IMR-90 (cell line): ENCODE results near the gene SPDYE4. TPM values are rescaled to one million over a fixed set of nuclear protein-coding genes. Genes with fewer than 3 reads are reported as not detected.
A peak's percentile ranks its signal among the peaks of the same experiment; 100 is the strongest.

Experiments used
- ATAC-seq: fragments of 200-7000 bp; cut with Tn5 transposase; 2 replicates; pipeline ENCODE4 v1.9.1; 2020; ENCODE audit warnings: low read depth, mild to moderate bottlenecking, moderate library complexity
- BruUV-seq: library from RNA; stranded (reverse); fragments of 400-500 nt; replicated peaks from 2 replicates; lab custom pipeline; 2021; lab: Mats Ljungman, UMichigan
- CTCF ChIA-PET: fragments of 300-600 bp; formaldehyde crosslinking; extraction: SDS; loops from one replicate; lab custom pipeline; 2021; ENCODE audit warnings: antibody characterized with exemption; lab: Yijun Ruan, JAX
- POLR2A ChIA-PET: fragments of 300-600 bp; sonication (Branson Sonifier 250); formaldehyde crosslinking; loops from one replicate; lab custom pipeline; 2022; ENCODE audit warnings: antibody characterized with exemption; ENCODE audit not compliant: unreplicated experiment; lab: Charles Lee
- DNase-seq: peaks from one replicate; pipeline ENCODE4 v3.0.0; 2013
- H2AFZ ChIP-seq: replicated peaks from 2 replicates; pipeline ENCODE3; 2013; ENCODE audit warnings: low read length, mild to moderate bottlenecking; ENCODE audit not compliant: poor library complexity
- H2AK5ac ChIP-seq: 2 replicates; pipeline ENCODE4 v1.6.1; 2013; ENCODE audit warnings: low read depth, low read length, inconsistent platforms
- H2AK9ac ChIP-seq: replicated peaks from 2 replicates; pipeline ENCODE3; 2013; ENCODE audit warnings: mild to moderate bottlenecking, low read depth, low read length, moderate library complexity; ENCODE audit not compliant: poor library complexity
- H2BK120ac ChIP-seq: 2 replicates; pipeline ENCODE4 v1.6.1; 2013; ENCODE audit warnings: low read depth, low read length, inconsistent platforms
- H2BK15ac ChIP-seq: 3 replicates; pipeline ENCODE4 v1.6.1; 2013; ENCODE audit warnings: low read depth, low read length, inconsistent platforms
- H2BK20ac ChIP-seq: 2 replicates; pipeline ENCODE4 v1.6.1; 2013; ENCODE audit warnings: low read depth, mild to moderate bottlenecking, inconsistent platforms, low read length, moderate library complexity
- H2BK5ac ChIP-seq: 2 replicates; pipeline ENCODE4 v1.6.1; 2013; ENCODE audit warnings: mild to moderate bottlenecking, low read depth, low read length, inconsistent platforms; ENCODE audit not compliant: poor library complexity, severe bottlenecking
- H3K14ac ChIP-seq: replicated peaks from 2 replicates; pipeline ENCODE4 v1.6.1; 2013; ENCODE audit warnings: low read depth, low read length, inconsistent platforms
- H3K18ac ChIP-seq: 2 replicates; pipeline ENCODE4 v1.6.1; 2013; ENCODE audit warnings: low read depth, low read length, control low read depth
- H3K23ac ChIP-seq: 2 replicates; pipeline ENCODE4 v1.6.1; 2013; ENCODE audit warnings: low read depth, low read length, inconsistent platforms
- H3K27ac ChIP-seq: 2 replicates; pipeline ENCODE4 v1.5.1; 2013; ENCODE audit warnings: mild to moderate bottlenecking, control low read depth, low read length; ENCODE audit not compliant: insufficient read depth
- H3K27me3 ChIP-seq: 2 replicates; pipeline ENCODE4 v1.6.1; 2013; ENCODE audit warnings: low read length; ENCODE audit not compliant: control insufficient read depth, insufficient read depth
- H3K36me3 ChIP-seq: 2 replicates; pipeline ENCODE4 v1.6.1; 2013; ENCODE audit warnings: low read length, mixed read lengths; ENCODE audit not compliant: control insufficient read depth, insufficient read depth
- H3K4ac ChIP-seq: 2 replicates; pipeline ENCODE4 v1.6.1; 2013; ENCODE audit warnings: low read depth, low read length, inconsistent platforms
- H3K4me1 ChIP-seq: 2 replicates; pipeline ENCODE4 v1.6.1; 2013; ENCODE audit warnings: low read length, mixed read lengths; ENCODE audit not compliant: control insufficient read depth, insufficient read depth
- H3K4me2 ChIP-seq: 2 replicates; pipeline ENCODE4 v1.6.1; 2013; ENCODE audit warnings: low read depth, mild to moderate bottlenecking, control low read depth, low read length, moderate library complexity
- H3K4me3 ChIP-seq: 2 replicates; pipeline ENCODE4 v1.5.1; 2013; ENCODE audit warnings: low read depth, mild to moderate bottlenecking, control low read depth, low read length, moderate library complexity; ENCODE audit not compliant: insufficient read depth
- H3K56ac ChIP-seq: 2 replicates; pipeline ENCODE4 v1.6.1; 2013; ENCODE audit warnings: low read length, inconsistent platforms; ENCODE audit not compliant: insufficient read depth; ENCODE audit errors: extremely low read depth
- H3K79me1 ChIP-seq, 2 experiments: 2 replicates each; pipeline ENCODE4 v1.6.1; 2013; ENCODE audit warnings: low read length in 2 of 2, inconsistent platforms in 1 of 2, low read depth in 1 of 2
- H3K9ac ChIP-seq: 2 replicates; pipeline ENCODE4 v1.6.1; 2013; ENCODE audit warnings: low read depth, low read length, control low read depth
- H3K9me1 ChIP-seq: 2 replicates; pipeline ENCODE4 v1.6.1; 2013; ENCODE audit warnings: low read length, inconsistent platforms; ENCODE audit not compliant: insufficient read depth
- H3K9me3 ChIP-seq: 2 replicates; pipeline ENCODE4 v1.6.1; 2013; ENCODE audit warnings: low read length; ENCODE audit not compliant: control insufficient read depth, insufficient read depth
- H4K20me1 ChIP-seq: 2 replicates; pipeline ENCODE4 v1.6.1; 2013; ENCODE audit warnings: low read length, inconsistent platforms; ENCODE audit not compliant: insufficient read depth
- H4K5ac ChIP-seq: 2 replicates; pipeline ENCODE4 v1.6.1; 2013; ENCODE audit warnings: mild to moderate bottlenecking, low read depth, low read length, control low read depth
- H4K8ac ChIP-seq, 2 experiments: 2 replicates each; pipeline ENCODE4 v1.6.1; 2013; ENCODE audit warnings: low read depth in 2 of 2, low read length in 2 of 2, control low read depth in 1 of 2, inconsistent platforms in 1 of 2
- H4K91ac ChIP-seq: 2 replicates; pipeline ENCODE4 v1.6.1; 2013; ENCODE audit warnings: low read depth, low read length, inconsistent platforms; ENCODE audit not compliant: insufficient read depth
- BHLHE40 ChIP-seq: fragments of 150-350 bp; IDR thresholded peaks from 2 replicates; pipeline ENCODE4 v1.6.1; 2016; ENCODE audit warnings: mild to moderate bottlenecking, low read depth, low read length
- CEBPB ChIP-seq: IDR thresholded peaks from 2 replicates; pipeline ENCODE4 v1.6.1; 2012; ENCODE audit warnings: low read depth, low read length, improper control_type of control experiment
- CHD1 ChIP-seq: IDR thresholded peaks from 2 replicates; pipeline ENCODE4 v1.6.1; 2012; ENCODE audit warnings: low read depth, low read length, improper control_type of control experiment
- CTCF ChIP-seq: conservative IDR thresholded peaks from 2 replicates; pipeline ENCODE4 v1.5.1; 2012; ENCODE audit warnings: mild to moderate bottlenecking, low read depth, low read length, improper control_type of control experiment
- ELK1 ChIP-seq: fragments of 150-350 bp; IDR thresholded peaks from 2 replicates; pipeline ENCODE4 v1.6.1; 2016; ENCODE audit warnings: low read depth, mild to moderate bottlenecking, low read length, moderate library complexity, borderline replicate concordance
- MAFK ChIP-seq: IDR thresholded peaks from 2 replicates; pipeline ENCODE4 v1.6.1; 2012; ENCODE audit warnings: low read depth, low read length, improper control_type of control experiment
- MAZ ChIP-seq: IDR thresholded peaks from 2 replicates; pipeline ENCODE4 v1.6.1; 2012; ENCODE audit warnings: low read depth, mild to moderate bottlenecking, low read length, improper control_type of control experiment, moderate library complexity, borderline replicate concordance
- MXI1 ChIP-seq: IDR thresholded peaks from 2 replicates; pipeline ENCODE4 v1.6.1; 2012; ENCODE audit warnings: low read depth, mild to moderate bottlenecking, low read length, moderate library complexity, borderline replicate concordance
- NFE2L2 ChIP-seq: fragments of 150-350 bp; IDR thresholded peaks from 2 replicates; pipeline ENCODE4 v1.6.1; 2016; ENCODE audit warnings: low read depth, mild to moderate bottlenecking, low read length
- POLR2A ChIP-seq: IDR thresholded peaks from 2 replicates; pipeline ENCODE4 v1.6.1; 2012; ENCODE audit warnings: mild to moderate bottlenecking, low read depth, low read length
- RAD21 ChIP-seq: IDR thresholded peaks from 2 replicates; pipeline ENCODE4 v1.6.1; 2012; ENCODE audit warnings: low read length, improper control_type of control experiment
- RCOR1 ChIP-seq: IDR thresholded peaks from 2 replicates; pipeline ENCODE4 v1.6.1; 2012; ENCODE audit warnings: mild to moderate bottlenecking, low read length, improper control_type of control experiment; ENCODE audit not compliant: insufficient replicate concordance
- USF2 ChIP-seq: fragments of 150-350 bp; IDR thresholded peaks from 2 replicates; pipeline ENCODE4 v1.6.1; 2017; ENCODE audit warnings: mild to moderate bottlenecking, antibody characterized with exemption, low read length, low read depth
- WGBS, 2 experiments: methylation state at CpG; one replicate each; pipeline versions ENCODE4 v1.1.5 to v1.1.7; 2013; ENCODE audit warnings: missing lambda C conversion rate in 2 of 2; ENCODE audit not compliant: insufficient read length in 1 of 2; ENCODE audit errors: extremely low coverage in 2 of 2; 5-methylcytosine and 5-hydroxymethylcytosine counted together
- dilution Hi-C: fragments of 300-500 bp; cut with HindIII; formaldehyde crosslinking; loops from one replicate; pipeline ENCODE4 v1.14.3; 2018; ENCODE audit warnings: low sequenced_read_pairs; ENCODE audit not compliant: unreplicated experiment
- in situ Hi-C: fragments of 300-500 bp; cut with MboI; formaldehyde crosslinking; loops from 3 replicates; pipeline ENCODE4 v1.14.3; 2019; ENCODE audit warnings: low sequenced_read_pairs, inconsistent platforms, mixed read lengths
- intact Hi-C: fragments of 100-400 bp; cut with micrococcal nuclease; formaldehyde crosslinking; loops from 2 replicates; pipeline ENCODE4 v1.10.0; 2022
- polyA plus RNA-seq, 3 experiments: library from polyadenylated mRNA; depleted of rRNA; stranded (reverse); fragments of >200 nt; gene quantifications; 2 replicates each; pipeline ENCODE4 v1.2.3, GENCODE V29; 2012; ENCODE audit warnings: low replicate concordance in 1 of 3
- total RNA-seq: library from RNA; depleted of rRNA; stranded (reverse); fragments of >200 nt; gene quantifications from 2 replicates; pipeline ENCODE4 v1.2.3, GENCODE V29; 2012

SPDYE4 gene
- total and polyA plus RNA-seq, 2 of the 4 experiments (the other 2 are of a cell fraction) = not detected

GRCh38 chr17:8739097-8739496, 19.2 kb downstream of the SPDYE4 start:
- 10% methylated on average over 3 of the region's 8 CpGs; no CpG with 5 or more reads in 1 of the 2 experiments for WGBS, 2 experiments
- CTCF ChIA-PET = no interaction called here
- BruUV-seq = no TSS peak

More at GRCh38 chr17:8739097-8739496, 19.2 kb downstream of the SPDYE4 start:
- Histone ChIP-seq H4K5ac (no peak overlapping the region), H4K20me1 (no peaks in the 10 kb centered on the region), H2BK120ac (no peak overlapping the region), H2BK5ac (no peak overlapping the region), H2AK5ac (no peak overlapping the region), H3K9me1 (no peaks in the 10 kb centered on the region), H2AFZ (peak overlapping the region; percentile 64), H3K9ac (no peak overlapping the region), H3K4ac (no peak overlapping the region), H3K36me3 (no peaks in the 10 kb centered on the region), H3K27me3 (peaks cover 14% of the 10 kb centered on the region), H3K9me3 (no peaks in the 10 kb centered on the region), H3K14ac (no peak overlapping the region), H4K91ac (no peak overlapping the region), H2AK9ac (no peak overlapping the region), H3K4me2 (no peak overlapping the region), H4K8ac (no peak overlapping the region), H3K23ac (no peak overlapping the region), H2BK15ac (no peak overlapping the region), H3K27ac (no peak overlapping the region), H3K18ac (no peak overlapping the region), H3K79me1 (no peaks in the 10 kb centered on the region), H3K56ac (no peak overlapping the region), H3K4me3 (no peak overlapping the region), H3K4me1 (no peaks in the 10 kb centered on the region), H2BK20ac (no peak overlapping the region)
- POLR2A ChIA-PET = no interaction called here
- dilution Hi-C loops = no loop called here
- ATAC-seq (no peak), DNase-seq (no peak)
- intact Hi-C loops = no loop called here
- in situ Hi-C loops = no loop called here
- TF ChIP-seq POLR2A (no peak), ELK1 (no peak), BHLHE40 (no peak), MXI1 (no peak), MAFK (no peak), NFE2L2 (no peak), CHD1 (no peak), CEBPB (no peak), CTCF (no peak), RAD21 (no peak), RCOR1 (no peak), MAZ (no peak), USF2 (no peak)
